ENCODE data around the gene ATAD3C.

ATAD3C gene

GRCh38 chr1:1434824-1435105 is 14.7 kb upstream of the ATAD3C start:
- TF ChIP-seq CTCF (IDR thresholded peaks at IDR 0.05) (no peak), ZFX (IDR thresholded peaks at IDR 0.05; ENCODE audit: borderline replicate concordance) (no peak)
- H3K27ac ChIP-seq, result no peak overlapping the region

- H3K27ac ChIP-seq, result no peak within 1 kb of the TSS
- no peak for TF ChIP-seq CTCF (IDR thresholded peaks at IDR 0.05)
- TF ChIP-seq ZFX (IDR thresholded peaks at IDR 0.05; ENCODE audit: borderline replicate concordance), result no peak
Observed at GRCh38 chr1:1435106-1435903, 14.2 kb upstream of the ATAD3C start, which contains the start of gene VWA1. VWA1 (plus strand) TSS chr1:1435690; CDS start chr1:1435749, 59 bp downstream.

- no peak overlapping the region for H3K27ac ChIP-seq
Observed at GRCh38 chr1:1435911-1436629, 13.4 kb upstream of the ATAD3C start.

DNA sequence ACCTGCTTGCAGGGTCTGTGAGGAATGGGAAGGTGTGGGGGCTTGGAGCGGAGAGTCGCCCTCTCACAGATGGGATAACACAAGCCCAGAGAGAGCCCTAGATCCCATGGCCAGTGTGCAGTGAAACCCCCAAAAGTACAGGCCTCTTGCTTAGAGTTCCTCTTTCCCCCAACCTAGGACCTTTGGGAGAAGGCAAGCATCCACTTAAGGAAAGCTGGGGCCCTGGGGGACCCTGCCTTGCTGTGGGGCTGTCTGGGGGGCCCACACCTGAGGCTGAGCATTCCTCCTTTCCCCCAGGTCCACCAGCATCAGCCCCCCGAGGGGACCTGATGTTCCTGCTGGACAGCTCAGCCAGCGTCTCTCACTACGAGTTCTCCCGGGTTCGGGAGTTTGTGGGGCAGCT is 12.9 kb upstream of the ATAD3C start:
- TF ChIP-seq ZFX (IDR thresholded peaks at IDR 0.05; ENCODE audit: borderline replicate concordance) (no peak), CTCF (IDR thresholded peaks at IDR 0.05) (no peak)
- no peak overlapping the region for H3K27ac ChIP-seq

More at GRCh38 chr1:1435911-1436629, 13.4 kb upstream of the ATAD3C start:
- TF ChIP-seq ZFX (IDR thresholded peaks at IDR 0.05; ENCODE audit: borderline replicate concordance) (no peak), CTCF (IDR thresholded peaks at IDR 0.05) (no peak)

DNA sequence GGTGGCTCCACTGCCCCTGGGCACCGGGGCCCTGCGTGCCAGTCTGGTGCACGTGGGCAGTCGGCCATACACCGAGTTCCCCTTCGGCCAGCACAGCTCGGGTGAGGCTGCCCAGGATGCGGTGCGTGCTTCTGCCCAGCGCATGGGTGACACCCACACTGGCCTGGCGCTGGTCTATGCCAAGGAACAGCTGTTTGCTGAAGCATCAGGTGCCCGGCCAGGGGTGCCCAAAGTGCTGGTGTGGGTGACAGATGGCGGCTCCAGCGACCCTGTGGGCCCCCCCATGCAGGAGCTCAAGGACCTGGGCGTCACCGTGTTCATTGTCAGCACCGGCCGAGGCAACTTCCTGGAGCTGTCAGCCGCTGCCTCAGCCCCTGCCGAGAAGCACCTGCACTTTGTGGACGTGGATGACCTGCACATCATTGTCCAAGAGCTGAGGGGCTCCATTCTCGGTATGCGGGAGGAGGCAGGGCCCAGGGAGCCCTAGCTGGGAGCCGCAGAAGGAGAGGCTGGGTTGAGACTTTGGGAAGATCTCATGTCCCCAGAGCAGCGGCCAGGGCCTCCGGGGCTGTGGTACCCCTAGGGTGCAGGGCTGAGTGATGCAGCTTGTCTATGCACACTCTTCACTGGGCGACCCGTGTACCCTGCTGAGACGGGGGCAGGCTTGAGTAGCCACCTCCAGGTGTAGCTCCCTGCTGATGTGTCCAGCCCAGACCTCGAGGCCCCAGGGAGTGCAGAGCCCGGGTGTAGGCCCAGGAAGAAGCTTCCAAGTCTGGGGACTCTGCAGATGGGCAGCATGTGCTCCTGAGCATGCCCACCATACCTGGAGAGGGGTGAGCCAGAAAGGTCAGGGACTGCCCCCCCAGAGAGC is 12.2 kb upstream of the ATAD3C start:
- peak overlapping the region; percentile 55 for H3K27ac ChIP-seq
- TF ChIP-seq ZFX (IDR thresholded peaks at IDR 0.05; ENCODE audit: borderline replicate concordance), result no peak
- no peak for TF ChIP-seq CTCF (IDR thresholded peaks at IDR 0.05)

GRCh38 chr1:1437904-1438376 is 11.5 kb upstream of the ATAD3C start:
- peak overlapping the region; percentile 55 for H3K27ac ChIP-seq
- TF ChIP-seq CTCF (IDR thresholded peaks at IDR 0.05) (no peak), ZFX (IDR thresholded peaks at IDR 0.05; ENCODE audit: borderline replicate concordance) (no peak)

Data from 22Rv1 (cell line).